NOMO-1 (cell line): ENCODE data around the gene IRF4.

Source experiments
- DNase-seq, 2 experiments: peaks; one replicate each; lab custom pipeline; 2025; ENCODE audit not compliant: unreplicated experiment in 2 of 2; lab: John Stamatoyannopoulos, UW

Gene IRF4

DNA sequence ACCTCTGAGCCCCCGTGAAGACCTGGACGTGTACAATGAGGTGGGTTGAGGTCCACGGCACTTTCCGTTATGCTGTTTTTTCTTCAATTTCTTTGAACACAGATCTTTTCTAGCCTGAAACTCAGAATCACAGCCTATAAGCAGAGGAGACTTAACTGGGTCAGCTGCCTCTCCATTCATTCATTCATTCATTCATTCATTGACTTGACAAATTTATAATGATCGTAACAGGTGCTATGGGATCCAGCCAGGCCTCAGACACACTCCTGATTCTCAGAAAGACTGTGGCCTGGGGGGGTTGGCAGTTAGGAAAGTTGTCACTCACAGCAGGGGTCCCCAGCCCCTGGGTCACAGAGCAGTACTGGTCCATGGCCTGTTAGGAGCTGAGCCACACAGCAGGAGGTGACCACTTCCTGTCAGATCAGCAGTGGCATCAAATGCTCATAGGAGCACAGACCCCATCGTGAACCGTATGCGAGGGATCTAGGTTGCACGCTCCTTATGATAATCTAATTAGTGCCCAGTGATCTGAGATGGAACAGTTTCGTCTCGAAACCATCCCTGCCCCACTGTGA, 38.6 kb upstream of the IRF4 start:
- DNase-seq, result no peak

DNA sequence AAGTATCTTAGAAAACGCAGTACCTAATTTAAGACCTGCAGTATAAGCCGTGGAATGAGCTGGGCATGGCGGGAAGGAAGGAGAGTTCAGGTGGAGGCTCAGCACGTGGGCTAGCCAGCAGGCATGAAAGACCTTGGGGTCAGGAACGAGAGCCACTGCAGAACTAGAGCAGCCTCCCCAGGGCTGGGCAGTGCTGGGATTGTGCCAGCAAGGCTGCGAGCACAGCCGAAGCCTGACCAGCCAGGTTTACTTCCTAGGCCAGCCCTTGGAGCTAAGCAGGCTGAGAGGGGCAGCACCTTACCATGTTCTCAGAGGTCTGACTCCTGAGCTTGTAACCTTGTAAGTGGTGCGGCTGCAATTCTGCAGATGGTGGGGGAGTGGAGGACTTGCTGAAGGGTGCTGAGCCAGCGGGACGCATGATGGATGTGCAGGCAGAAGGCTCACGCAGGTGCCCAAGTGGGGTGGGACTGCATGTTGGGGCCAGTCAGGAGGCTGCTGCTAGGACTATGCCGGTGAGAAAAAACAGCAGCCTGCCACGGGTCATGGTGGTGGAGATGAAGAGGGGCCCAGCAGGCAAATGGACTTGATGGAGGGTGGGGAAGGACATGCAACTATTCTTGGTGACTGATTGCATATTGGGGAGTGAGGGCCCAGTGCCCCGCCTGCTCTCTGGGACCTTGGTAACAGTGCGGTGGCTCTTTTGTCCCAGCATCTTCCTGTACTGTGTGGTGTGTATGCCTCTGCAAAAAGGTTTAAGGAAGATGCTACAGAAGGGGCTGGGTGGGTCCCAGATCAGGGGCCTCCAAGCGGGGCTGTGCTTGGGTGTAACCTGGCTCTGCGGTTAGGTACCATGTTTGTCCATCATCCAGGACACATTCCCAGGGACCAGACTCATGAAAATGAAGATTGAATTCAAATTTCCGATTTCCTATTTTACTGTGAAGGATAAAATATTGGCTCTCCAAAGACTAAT, 37.6 kb upstream of the IRF4 start:
- DNase-seq, result no peak

DNA sequence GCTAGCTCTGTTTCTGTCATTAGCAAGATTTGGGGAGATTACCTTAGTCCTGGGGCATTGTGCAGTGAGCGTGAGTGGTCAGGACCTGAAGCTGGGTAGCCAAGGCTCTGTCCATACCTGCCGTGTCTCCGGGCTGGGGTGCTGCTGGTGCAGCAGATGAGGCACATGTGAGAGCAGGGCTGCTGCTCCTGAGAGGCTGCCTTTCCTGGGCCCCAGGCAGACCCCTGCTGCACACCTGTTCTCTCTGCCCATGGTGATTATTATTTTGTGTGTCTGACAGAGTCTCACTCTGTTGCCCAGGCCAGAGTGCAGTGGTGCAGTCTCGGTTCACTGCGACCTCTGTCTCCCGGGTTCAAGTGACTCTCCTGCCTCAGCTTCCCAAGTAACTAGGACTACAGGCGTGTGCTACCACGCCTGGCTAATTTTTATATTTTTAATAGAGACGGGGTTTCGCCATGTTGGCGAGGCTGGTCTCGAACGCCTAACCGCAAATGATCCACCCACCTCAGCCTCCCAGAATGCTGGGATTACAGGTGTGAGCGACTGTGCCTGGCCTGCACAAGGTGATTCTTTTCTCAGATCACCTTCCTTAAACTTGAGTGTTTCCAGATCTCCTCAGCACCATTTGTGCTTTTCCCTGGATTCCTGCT, 36.8 kb upstream of the IRF4 start:
- no peak for DNase-seq

DNA sequence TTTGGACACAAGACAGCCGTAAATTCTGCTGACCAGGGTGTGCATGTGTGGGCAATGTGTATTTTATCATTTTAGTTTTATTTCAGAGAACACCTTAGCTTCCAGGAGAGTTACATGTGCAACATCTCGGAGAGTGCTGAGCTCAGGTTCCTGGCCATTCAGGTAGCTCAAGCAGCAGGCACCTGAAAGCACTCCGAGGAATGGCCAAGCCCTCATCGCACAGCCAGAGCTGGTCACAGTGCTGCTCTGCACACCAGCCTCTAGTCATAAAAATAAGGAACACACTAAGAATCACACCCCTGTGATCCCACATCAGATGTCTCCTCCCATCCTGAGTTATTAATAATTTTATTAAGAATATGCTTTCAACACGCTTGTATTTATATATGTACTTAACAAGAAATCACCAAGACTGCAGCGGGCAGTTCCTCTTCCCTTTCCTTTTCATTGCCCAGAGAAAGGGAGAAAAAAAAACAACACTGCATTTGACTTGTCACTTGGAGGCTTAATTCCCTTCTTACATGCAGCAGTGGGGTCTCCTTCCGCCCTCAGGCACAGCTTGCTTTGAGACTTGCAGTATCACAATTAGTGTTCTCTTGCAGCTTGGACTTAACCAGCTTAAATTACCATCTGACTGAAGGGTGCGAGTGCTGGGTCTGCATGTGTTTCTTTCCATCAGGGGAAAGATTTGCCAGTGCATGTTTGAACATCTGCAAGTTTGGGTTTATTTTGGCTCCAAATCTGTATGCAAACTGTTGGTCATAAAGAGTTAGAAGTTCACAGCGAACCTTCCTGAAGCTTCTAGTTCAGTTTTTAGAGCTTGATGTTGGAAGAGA, 36.0 kb upstream of the IRF4 start:
- no peak for DNase-seq

DNA sequence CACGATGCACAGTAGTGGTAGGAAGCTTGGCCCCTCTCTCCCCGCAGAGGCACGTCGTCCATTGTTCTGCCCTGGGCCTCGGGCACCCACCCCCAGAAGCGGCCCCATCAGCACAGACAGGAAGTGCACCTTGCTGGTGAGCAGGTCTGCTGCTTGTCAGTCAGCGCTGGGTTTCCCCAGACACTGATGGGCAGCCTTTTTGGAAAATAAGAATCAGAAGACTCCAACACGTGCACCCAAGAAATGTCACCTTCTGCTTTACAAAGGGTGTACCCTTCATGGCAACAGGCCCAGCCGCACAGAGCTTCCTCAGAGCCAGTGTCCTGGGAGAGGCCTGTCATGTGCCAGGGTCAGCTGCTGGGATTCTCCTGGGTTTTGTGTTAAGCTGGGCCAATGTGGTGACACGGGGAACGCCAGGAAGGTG, 34.7 kb upstream of the IRF4 start:
- DNase-seq, result no peak

DNA sequence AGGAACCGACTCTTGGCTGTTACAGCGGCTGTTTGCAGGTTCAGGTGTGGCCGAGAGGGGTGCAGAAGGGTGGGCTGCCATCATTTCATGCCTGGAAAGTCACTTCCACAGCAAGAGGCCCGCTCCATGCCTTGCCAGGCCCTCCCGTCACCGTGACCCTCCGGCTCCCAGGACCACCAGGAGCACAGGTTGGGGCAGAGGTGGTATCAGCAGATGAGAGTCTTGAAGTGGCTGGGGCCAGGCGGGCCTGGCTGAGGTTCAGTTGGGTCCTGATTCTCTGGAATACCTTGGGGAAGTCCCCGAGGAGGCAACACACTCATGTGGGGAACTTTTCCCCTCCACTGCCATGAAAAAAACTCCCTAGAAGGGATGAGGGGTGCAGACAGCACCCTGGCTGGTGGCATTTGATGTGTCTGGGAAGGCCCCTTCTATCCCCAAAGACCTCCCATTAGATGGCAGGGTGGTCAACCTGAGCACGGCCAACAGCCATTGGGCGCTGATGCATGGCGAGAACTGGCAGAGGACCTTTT, 34.2 kb upstream of the IRF4 start:
- no peak for DNase-seq

DNA sequence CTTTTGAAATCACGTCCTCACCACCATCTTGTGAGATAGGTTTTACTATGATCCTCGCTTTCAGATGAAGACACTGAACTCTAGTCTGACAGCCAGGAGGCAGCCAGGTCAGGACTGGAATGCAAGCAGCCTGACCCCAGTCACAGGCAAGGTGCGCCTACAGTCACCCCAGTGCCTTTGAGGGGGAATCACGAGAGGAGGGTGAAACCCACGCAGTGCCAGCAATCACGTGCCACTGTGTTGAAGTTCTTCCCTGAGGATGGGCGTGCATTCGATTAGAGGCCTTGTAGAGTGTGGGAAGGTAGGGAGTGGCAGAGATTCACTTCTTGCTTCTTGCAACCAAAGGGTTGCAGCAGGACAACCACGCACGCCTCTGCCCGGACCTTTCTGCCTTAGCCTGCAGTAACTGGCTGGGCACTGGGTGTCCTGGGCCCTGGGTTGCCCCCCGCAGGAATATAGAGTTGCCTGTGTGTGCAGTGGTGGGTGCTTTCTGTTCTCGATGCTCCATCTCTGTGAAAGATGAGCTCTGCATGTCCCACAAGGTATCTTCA, 33.7 kb upstream of the IRF4 start:
- DNase-seq, result no peak

DNA sequence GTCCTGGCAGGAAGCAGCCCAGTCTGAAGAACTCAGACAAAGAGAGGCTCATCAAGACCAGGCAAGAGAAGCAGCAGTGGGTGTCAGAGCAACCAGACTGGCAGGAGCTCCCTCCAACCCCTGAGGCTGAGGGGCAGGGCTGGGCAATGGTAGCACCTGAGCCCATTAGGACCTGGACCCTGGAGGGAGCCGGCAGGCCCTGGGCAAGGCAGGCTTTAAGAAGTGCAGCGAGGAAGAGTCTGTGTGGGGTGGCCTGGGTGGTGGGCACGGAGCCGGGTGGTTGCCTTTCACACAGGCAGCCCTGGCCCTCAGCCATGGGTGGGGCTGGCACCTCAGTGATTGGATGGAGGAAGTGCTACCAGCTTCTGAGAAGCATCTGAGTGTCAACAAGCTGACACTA, 33.1 kb upstream of the IRF4 start:
- no peak for DNase-seq

DNA sequence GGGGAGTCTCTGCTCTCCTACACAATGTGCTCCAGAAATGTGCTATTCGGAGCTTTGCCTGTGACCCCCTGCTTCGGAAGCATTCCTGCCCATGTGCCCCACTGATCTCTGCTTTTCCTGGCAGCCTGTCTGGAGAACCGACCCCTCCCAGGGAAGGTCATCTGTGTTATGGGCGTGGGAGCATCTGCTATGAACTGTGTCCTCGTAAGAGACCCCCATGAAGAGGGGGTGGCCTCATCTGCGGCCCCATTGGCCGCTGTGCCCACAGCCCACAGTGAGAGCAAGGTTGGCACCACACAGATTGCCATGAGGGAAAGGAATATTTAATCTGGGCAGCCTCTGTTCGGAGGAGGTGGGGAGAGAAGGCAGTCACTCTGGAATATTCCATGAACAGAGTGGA, 32.7 kb upstream of the IRF4 start:
- no peak for DNase-seq

DNA sequence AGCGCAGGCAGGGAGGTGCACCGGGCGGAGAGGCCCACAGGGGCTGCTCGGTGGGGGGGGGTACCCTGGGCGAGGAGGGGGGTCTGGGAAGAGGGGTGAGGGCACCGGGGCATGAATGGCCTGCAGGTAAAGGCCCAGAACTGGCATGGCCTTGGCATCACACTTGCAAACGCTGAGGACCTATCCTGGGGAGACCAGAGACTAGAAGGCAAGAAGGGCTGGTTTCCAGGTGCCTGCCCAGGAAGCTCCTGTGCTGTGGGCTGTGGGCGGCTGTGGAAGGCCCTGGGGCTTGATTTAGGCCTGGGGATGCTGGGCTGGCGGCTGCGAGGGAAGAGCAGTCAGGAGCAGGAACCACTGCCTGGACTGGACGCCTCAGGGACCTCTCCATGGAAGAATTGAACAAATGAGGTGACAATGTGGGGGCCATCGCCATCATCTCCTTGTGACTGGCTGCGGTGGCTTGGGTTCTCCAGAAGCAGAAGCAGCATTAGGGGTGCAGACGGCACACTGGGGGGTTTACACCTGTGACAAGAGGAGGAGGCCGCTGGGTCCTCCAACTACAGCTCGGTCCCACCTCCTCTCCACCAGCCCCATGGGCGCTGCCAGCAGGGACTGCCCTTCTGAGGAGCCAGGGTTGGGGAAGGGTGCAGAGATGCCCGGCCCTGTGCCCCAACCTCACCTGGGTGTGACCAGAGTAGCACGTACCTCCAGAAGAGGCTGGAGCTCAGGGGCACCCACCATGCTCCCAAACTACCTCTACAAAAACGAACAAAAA, 32.1 kb upstream of the IRF4 start:
- no peak for DNase-seq

DNA sequence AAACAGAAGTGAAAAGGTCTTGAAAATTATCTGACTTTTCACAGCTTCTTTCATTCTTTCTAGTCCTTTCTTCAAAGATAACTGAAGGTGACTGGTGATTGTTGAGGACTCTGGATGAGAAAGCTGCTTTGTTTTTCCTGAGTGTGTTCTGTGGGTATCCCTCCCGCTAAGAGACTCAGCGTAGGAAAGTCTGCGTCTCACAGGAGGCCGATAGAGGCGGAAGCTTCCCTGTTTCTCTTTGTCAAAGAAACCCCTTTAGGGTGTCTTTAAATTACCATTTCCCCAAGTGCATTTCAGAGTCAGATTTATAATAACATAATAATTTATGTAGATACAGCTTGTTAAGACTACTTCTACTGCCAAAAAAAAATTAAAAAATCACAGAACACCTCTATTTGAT, 31.2 kb upstream of the IRF4 start:
- DNase-seq, result no peak

DNA sequence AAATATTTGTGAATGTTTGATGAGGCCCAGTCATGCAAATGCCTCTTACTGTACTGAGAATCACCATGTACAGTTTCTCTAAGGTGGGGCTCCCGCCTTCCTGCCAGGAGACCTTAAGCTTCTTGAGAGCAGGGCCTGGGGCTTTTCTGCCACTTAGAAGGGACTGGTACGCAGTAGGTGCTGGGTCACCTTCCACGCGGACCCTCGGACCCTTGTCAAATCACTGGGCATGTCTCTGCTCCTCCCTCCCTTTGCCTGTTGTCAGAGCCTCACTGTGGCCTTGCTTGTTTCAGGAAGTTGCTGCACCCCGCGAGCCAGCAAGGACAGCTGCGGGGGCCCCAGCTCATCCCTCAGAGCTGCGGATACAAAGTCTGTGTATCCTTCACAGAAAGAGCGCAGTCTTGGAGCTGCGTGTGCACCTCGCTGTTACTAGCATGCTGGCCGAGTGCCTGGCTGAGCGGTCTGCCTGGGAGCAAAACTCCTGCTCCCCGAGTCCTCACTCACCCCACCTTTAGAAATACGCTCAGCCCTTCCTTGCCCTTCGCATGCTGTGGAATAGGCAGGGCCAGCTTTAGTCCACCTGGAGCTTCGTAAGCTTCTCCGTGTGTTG, 30.7 kb upstream of the IRF4 start:
- DNase-seq, result no peak

DNA sequence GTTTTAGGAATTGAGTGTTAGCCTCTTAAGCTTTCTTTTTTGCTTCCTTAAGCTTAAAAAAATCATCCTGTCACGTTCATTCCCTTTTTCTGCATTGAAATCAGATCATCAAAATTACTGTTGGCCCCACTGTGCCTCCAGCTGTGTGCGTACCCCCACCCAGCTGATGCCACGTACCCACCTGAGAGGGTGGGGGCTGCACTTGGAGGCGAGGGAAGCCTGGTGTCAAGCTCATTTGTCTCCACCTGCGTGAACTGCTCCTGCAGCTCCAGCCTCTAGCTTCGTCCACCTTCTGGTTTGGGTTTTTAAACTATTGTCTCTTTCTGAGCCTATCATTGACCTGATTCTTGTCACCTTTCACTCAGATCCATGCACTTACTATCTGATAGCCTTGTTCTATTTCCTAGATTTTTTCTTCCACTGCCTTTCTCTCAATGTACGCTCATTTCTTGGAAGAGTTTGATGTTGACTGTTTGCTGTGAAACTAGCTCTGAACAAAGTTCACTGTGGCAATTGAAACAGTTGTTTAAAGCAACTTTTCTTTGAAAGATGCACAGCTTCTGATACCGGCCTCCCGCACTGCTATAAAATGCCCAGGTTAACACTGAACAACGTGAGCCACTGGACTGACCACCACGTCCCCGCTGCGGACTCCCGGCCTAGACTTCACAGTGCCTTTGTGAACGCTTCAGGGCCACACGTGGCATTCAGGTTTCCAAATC, 30.0 kb upstream of the IRF4 start:
- no peak for DNase-seq

DNA sequence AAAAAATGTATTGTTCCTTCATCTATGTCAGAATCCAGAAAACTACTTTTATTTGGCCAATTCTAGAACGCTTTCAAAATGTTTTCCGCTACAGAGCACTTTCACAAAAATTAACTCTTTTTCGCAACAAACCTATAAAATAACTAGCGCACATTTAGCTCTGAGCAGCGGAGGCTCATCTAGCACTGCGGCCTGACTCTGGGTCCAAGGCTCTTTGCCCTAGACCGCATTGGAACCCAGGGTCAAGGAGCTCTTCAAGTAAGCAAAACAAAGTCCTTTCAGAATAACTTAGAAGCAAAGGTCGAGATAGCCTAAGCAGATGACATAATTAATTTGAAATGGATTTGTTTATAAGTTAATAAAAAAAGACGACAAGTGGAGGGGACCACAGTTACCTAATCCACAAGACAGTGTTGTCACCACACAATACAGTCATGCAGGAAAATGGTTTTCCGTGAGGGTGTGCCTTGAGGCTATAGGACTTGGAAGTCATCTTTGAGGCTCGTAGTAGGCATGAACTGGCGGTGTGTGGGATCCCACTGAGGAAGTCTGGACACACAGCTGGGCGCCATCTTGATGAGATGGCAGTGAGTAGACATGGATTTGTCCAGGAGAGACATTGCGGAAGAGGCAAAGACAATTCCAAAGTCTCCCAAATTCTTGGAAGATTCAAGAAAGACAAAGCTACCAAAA, 29.2 kb upstream of the IRF4 start:
- DNase-seq, result no peak

DNA sequence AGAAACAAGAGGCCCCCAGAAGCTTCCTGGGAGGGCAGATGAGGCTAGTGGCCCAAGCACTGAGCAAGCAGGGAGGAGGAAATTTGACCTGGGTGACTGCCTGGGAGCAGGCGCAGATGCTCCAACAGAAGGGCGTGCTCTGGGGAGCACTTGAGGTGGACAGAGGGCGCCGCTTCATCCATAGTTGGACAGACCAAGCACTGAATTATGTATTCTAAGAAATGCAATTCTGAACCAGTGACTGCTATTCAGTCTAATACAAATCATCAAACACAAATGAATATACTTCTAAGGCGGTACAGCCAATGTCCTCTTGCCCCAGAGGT, 28.7 kb upstream of the IRF4 start:
- DNase-seq, result no peak

DNA sequence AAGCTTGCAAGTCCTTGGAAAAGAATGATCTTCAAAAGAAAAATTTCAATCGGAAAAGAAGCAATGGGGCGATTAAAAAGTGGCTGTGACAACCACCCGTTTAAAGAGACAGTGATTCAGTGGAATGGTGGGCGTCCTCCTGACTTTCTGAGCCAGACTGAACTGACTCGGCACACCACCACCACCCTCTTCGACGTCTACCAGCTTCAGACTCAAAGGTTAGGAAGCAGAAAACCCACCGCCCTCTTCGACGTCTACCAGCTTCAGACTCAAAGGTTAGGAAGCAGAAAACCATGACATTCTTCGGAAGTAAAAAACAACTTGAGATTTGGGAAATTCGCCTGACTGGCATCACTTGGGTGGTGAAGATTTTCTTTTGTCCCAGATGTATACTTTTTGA, 28.3 kb upstream of the IRF4 start:
- no peak for DNase-seq

DNA sequence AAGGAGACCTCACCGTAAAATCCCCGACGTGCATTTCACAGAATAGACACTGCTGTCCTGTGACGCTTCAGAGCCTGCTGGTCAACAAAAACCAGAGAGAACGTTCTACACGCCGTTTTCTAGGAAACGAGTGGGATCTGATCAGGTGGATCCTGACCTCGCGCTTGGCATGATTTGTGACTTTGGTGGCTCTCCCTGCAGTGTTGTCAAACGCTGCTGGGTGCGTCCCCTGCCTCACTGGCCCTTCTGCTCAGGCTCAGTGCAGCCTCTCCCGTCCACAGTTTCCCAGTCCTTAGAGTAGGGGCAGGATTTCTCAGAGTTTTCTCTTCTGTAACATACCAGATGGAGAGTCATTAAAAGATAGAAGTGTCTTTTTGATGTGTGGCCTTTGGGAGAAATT, 27.6 kb upstream of the IRF4 start:
- no peak for DNase-seq
